ENCODE data around the gene ACTL7A.
A peak's percentile ranks its signal among the peaks of the same experiment; 100 is the strongest.

ACTL7A gene

GRCh38 chr9:108885643-108886348 is 23.7 kb downstream of the ACTL7A start (continued):
- TF ChIP-seq ZNF660 (tag by site-specific recombination; IDR thresholded peaks at IDR 0.05) (peak; percentile 96), ZNF214 (tag by site-specific recombination; IDR thresholded peaks at IDR 0.05; ENCODE audit: borderline replicate concordance) (no peak; the same call in 1 of the 2 replicates), ZNF335 (tag by site-specific recombination; conservative IDR thresholded peaks at IDR 0.05) (peak; percentile 45), TRIM28 (IDR thresholded peaks at IDR 0.05; ENCODE audit: borderline replicate concordance, low read length) (peak; percentile 12; the same call in 1 of the 2 replicates), ZNF354C (tag by site-specific recombination; IDR thresholded peaks at IDR 0.05; ENCODE audit: borderline replicate concordance, low read depth) (no peak), ZNF791 (tag by site-specific recombination; IDR thresholded peaks at IDR 0.05) (no peak), ZNF350 (tag by site-specific recombination; IDR thresholded peaks at IDR 0.05) (no peak), ZNF274 (IDR thresholded peaks at IDR 0.05; ENCODE audit: low read length) (no peak), ZNF274 (tag by site-specific recombination; IDR thresholded peaks at IDR 0.05; ENCODE audit: borderline replicate concordance) (no peak), PRDM10 (tag by site-specific recombination; IDR thresholded peaks at IDR 0.05) (no peak), ZNF433 (tag by site-specific recombination; IDR thresholded peaks at IDR 0.05; ENCODE audit: low read depth) (no peak), ZNF184 (tag by site-specific recombination; IDR thresholded peaks at IDR 0.05) (peak; percentile 60; the same call in 1 of the 2 replicates), ZNF324 (tag by site-specific recombination; IDR thresholded peaks at IDR 0.05) (no peak), TSHZ1 (tag by site-specific recombination; IDR thresholded peaks at IDR 0.05; ENCODE audit: borderline replicate concordance) (no peak), GLIS2 (tag by site-specific recombination; IDR thresholded peaks at IDR 0.05) (no peak), PRDM2 (tag by site-specific recombination; IDR thresholded peaks at IDR 0.05; ENCODE audit: borderline replicate concordance) (no peak), ZNF501 (tag by site-specific recombination; IDR thresholded peaks at IDR 0.05) (no peak), ZSCAN30 (tag by site-specific recombination; IDR thresholded peaks at IDR 0.05) (no peak), ZNF624 (tag by site-specific recombination; IDR thresholded peaks at IDR 0.05) (no peak), ZNF670 (tag by site-specific recombination; IDR thresholded peaks at IDR 0.05; ENCODE audit: low read depth) (no peak), ZSCAN16 (tag by site-specific recombination; IDR thresholded peaks at IDR 0.05) (no peak), ZNF16 (tag by site-specific recombination; IDR thresholded peaks at IDR 0.05; ENCODE audit: low read depth) (no peak), ZFP3 (tag by site-specific recombination; IDR thresholded peaks at IDR 0.05; ENCODE audit: low read depth) (no peak), ZNF426 (tag by site-specific recombination; IDR thresholded peaks at IDR 0.05) (no peak), MEIS1 (CRISPR knock-in tag; IDR thresholded peaks at IDR 0.05; ENCODE audit: borderline replicate concordance) (no peak), ZNF292 (tag by site-specific recombination; IDR thresholded peaks at IDR 0.05; ENCODE audit: borderline replicate concordance, low read depth) (no peak), ZNF585B (tag by site-specific recombination; IDR thresholded peaks at IDR 0.05) (no peak), ZNF629 (tag by site-specific recombination; IDR thresholded peaks at IDR 0.05) (no peak)

Measured in HEK293 (cell line).